Left ventricle myocardium inferior (tissue), 1 donor: Measurements from ENCODE around the gene RABL2B. TPM values are rescaled to one million over a fixed set of nuclear protein-coding genes. Genes with fewer than 3 reads are reported as not detected.
A peak's percentile ranks its signal among the peaks of the same experiment; 100 is the strongest.
"Not testable (repeated sequence)": the region's sequence is repeated elsewhere in the genome, so short reads cannot be mapped to it uniquely, and the experiment has no call there.

Experiments
- DNase-seq: peaks from one replicate; pipeline ENCODE4 v3.0.0-alpha.2; 2020
- H3K27ac ChIP-seq: fragments of 200-600 bp; replicated peaks from 2 replicates; pipeline ENCODE4 v1.8.0; 2021
- H3K27me3 ChIP-seq: fragments of 200-600 bp; 2 replicates; pipeline ENCODE4 v1.8.0; 2021; ENCODE audit warnings: low read depth
- H3K36me3 ChIP-seq: fragments of 200-600 bp; 2 replicates; pipeline ENCODE4 v1.8.0; 2021
- H3K4me1 ChIP-seq: fragments of 200-600 bp; 2 replicates; pipeline ENCODE4 v1.8.0; 2021
- H3K4me3 ChIP-seq: fragments of 200-600 bp; 2 replicates; pipeline ENCODE4 v1.8.0; 2021; ENCODE audit warnings: mild to moderate bottlenecking, moderate library complexity
- H3K9me3 ChIP-seq: fragments of 200-600 bp; replicated peaks from 2 replicates; pipeline ENCODE4 v1.8.0; 2021
- intact Hi-C: fragments of 100-400 bp; cut with micrococcal nuclease; formaldehyde crosslinking; loops from one replicate; pipeline ENCODE4 v1.11.0; 2022
- long read RNA-seq: library from polyadenylated mRNA; unstranded; transcript quantifications from one replicate; pipeline ENCODE4 v2.0.0, GENCODE V29; 2021
- total RNA-seq: library from RNA; stranded (reverse); fragmentation: NEBNext Ultra II Directional; extraction: Animal tissue kit (Norgen Biotek cat#: 25700); gene quantifications from one replicate; pipeline ENCODE4 v1.2.1, GENCODE V29; 2021
- TF ChIP-seq, protein P1 (sequence below): fragments of 200-600 bp; IDR thresholded peaks from 2 replicates; pipeline ENCODE4 v1.8.0; 2021; ENCODE audit warnings: antibody characterized with exemption, mild to moderate bottlenecking, borderline replicate concordance
- donor health status: DM: no; HTN: yes; CAD: no; lungs with severe emphysema.

Gene RABL2B
- total RNA-seq: 8.7 TPM
- long read RNA-seq, partial matches to known transcripts: 1 of 8 reads
- long read RNA-seq, other reads (novel, unspliced or antisense): 4 of 8 reads

DNA sequence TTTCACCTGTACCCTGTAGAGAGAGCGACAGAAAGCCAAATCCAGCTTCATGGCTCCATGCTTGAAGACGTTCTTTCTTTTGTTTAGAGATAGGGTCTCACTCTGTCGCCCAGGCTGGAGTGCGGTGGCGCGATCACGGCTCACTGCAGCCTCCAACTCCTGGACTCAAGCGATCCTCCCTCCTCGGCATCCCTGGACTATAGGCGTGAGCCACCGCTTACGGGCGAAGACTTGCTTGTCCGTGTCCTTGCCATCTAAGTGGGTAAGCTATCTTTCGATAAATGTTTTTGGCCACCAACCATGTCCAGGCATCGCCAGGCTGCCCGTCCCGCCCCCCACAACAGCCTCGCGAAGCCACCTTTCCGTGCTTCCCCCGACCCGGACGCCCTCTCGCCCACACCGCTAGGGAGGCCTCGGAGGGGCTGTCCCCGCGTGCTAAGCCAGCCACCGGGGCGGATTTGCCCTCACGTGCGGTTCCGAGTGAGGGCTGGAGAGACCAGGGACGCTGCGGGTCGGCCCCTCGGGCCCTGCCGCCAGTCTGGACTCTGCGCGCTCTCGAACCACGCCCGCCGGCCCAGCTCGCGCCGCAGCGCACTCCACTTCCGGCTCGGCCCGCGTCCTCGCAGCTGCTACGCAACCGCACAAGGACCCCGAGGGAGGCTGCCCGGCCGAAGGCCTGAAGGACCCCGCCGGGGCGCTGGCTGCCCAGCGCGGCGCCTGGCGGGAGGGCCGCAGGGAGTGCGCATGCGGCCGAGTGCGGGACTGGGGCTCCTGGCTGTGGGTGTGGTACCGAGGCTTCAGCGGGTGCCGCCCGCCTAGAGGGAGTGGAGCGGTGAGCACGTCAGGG lies at the start of gene RABL2B:
TSS of gene RABL2B (minus strand) at position 604 of the 847 bp plus-strand sequence. CDS start 1,342 bp downstream, outside the sequence.
- H3K4me3 ChIP-seq: peak within 1 kb of the TSS; percentile 70
- H3K27me3 ChIP-seq, H3K36me3 ChIP-seq, intact Hi-C loops, H3K4me1 ChIP-seq, H3K9me3 ChIP-seq: not testable (repeated sequence)
- H3K27ac ChIP-seq: peak within 1 kb of the TSS; percentile 46
- DNase-seq: peak; percentile 91

DNA sequence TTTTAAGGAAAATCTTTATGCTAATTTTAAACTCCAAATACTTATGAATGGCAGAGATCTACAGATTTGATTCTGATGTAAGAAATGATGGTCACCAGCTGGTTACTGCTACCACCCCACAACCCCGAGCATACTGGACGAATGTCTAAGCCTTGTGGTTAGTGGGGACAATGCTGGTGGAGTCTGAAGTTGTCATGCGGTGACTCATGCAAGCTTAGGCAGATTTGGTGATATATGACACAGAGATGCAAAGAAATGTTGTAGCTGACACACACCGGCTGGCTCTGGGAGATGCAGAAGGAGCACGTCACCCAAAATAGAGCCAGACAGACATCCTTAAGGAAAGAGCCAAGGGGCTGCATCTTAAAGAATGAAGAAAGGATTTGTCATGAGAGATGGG lies 3.5 kb upstream of the RABL2B start:
- H3K27ac ChIP-seq, H3K4me1 ChIP-seq, H3K9me3 ChIP-seq, H3K27me3 ChIP-seq, intact Hi-C loops, H3K36me3 ChIP-seq, H3K4me3 ChIP-seq, DNase-seq: not testable (repeated sequence)

DNA sequence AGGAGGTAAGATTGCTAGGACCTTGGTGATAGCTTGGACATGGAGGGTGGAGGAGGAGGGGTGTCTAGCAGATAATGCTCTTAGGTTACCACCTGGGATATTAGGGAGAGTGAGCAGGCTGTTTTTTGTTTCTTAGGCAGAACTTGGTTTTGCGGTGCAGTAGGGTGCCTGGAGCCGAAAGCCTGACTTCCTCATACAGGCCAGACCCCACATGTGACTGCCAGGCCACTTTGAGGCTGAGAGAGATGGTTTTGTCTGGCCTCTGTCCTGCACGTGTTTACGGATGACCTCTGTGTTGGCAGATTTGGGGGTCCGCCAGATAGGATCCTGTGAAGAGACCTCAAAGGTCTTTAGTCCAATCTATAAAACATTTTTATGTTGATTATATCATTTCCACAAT lies 1.9 kb upstream of the RABL2B start:
- intact Hi-C loops, H3K27me3 ChIP-seq, H3K4me1 ChIP-seq, H3K4me3 ChIP-seq, H3K9me3 ChIP-seq, DNase-seq, H3K36me3 ChIP-seq, H3K27ac ChIP-seq: not testable (repeated sequence)

DNA sequence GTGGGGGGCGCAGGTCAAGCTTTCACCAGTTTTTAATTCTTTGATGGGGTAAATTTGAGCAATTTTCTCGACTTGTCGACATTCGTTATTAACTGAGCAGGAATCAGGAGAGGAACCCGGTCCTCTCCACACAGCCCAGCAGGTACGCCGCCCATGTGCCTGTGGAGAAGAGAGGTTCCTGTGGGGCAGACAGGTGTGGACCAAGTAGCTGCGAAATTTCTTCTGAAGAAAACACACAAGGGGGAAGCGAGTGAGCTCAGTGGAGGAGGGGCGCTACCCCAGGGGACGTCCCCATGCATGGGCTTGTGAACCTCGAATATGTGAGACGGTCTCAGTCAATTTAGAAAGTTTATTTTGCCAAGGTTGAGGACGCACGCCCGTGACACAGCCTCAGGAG lies 442 bp upstream of the RABL2B start:
- H3K27me3 ChIP-seq, H3K4me1 ChIP-seq, intact Hi-C loops, H3K36me3 ChIP-seq, H3K9me3 ChIP-seq, DNase-seq: not testable (repeated sequence)
- Histone ChIP-seq H3K4me3 (peak overlapping the region; percentile 70), H3K27ac (peak overlapping the region; percentile 46)

DNA sequence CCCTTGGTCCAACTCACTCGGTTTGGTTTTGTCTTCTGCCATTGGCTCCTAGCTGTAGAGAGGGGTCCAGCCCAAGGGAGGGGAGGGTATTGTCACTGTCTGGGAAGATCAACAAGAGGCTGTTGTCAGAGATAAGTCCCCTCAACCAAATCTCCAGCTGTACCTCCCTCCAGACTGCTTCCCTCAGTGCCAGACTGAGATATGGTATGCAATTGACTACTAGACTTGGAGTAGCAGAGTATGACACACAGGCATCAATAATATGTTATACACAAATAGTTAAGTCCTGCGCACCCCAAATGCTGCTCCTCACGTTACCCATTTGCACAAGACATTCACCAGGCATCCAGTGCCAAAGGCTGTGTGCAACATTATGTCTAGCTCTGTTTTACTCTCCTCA lies 1.2 kb downstream of the RABL2B start:
- H3K27ac ChIP-seq, intact Hi-C loops, H3K36me3 ChIP-seq, H3K27me3 ChIP-seq, DNase-seq, H3K9me3 ChIP-seq, H3K4me1 ChIP-seq, H3K4me3 ChIP-seq: not testable (repeated sequence)

DNA sequence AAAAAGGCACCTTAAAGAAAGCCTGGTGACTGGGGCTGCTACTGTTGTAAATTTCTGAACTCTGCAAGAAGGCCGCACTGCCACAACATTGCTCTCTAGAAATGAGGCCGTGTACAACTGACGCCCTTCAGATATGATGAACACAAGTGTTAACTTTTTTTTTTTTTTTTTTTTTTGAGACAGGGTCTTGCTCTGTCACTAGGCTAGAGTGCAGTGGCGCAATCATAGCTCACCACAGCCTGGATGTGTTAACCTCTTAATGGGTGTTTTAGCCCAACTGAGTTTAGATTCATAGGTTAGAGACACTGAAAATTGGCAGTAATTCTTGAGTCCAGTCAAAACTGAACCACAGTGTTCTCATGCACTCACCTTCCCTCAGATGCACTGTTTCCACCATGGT lies 3.2 kb downstream of the RABL2B start:
- H3K9me3 ChIP-seq, intact Hi-C loops, H3K4me1 ChIP-seq, H3K27ac ChIP-seq, DNase-seq, H3K4me3 ChIP-seq, H3K36me3 ChIP-seq, H3K27me3 ChIP-seq: not testable (repeated sequence)

DNA sequence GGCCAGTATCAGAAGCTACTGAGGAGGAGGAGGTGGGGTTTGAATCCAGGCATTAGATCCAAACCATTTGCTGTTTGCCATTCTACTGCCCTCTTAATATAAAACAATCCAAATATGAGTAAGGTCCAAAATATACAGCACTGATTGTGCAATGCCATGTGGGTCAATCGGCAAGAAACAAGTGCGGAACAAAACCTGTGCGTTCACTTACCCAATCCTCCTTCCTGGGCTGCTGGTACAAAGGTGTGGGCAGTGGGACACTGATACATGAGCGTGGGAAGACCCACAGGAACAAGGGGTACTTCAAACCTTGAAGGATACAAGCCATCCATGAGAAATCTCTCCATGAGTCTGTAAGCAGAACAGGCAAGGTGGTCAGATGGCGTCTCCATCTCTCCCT lies 5.8 kb downstream of the RABL2B start:
- intact Hi-C loops, H3K27me3 ChIP-seq, H3K4me1 ChIP-seq, H3K9me3 ChIP-seq, DNase-seq, H3K36me3 ChIP-seq, H3K4me3 ChIP-seq, H3K27ac ChIP-seq: not testable (repeated sequence)

DNA sequence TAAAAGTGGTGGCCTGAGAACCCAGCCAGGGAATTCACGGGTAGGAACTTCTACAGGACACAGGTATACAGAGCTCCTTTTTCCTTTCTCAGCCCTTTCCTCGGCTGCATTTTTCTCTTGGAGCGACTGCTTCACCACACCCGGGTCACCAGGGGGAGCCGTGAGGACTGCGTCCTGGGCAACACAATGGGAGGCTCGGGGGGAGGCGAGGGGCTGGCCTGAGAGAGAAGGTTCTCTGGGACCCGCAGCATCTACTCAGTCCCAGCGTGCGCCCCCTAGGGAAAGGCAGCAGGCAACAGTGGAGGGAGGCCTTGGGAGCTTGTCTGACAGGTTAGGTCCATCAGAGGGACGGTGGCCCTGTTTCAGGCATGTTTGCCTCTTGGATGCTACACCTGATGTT lies 8.3 kb downstream of the RABL2B start:
- TF ChIP-seq, protein P1, sequence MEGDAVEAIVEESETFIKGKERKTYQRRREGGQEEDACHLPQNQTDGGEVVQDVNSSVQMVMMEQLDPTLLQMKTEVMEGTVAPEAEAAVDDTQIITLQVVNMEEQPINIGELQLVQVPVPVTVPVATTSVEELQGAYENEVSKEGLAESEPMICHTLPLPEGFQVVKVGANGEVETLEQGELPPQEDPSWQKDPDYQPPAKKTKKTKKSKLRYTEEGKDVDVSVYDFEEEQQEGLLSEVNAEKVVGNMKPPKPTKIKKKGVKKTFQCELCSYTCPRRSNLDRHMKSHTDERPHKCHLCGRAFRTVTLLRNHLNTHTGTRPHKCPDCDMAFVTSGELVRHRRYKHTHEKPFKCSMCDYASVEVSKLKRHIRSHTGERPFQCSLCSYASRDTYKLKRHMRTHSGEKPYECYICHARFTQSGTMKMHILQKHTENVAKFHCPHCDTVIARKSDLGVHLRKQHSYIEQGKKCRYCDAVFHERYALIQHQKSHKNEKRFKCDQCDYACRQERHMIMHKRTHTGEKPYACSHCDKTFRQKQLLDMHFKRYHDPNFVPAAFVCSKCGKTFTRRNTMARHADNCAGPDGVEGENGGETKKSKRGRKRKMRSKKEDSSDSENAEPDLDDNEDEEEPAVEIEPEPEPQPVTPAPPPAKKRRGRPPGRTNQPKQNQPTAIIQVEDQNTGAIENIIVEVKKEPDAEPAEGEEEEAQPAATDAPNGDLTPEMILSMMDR: peak; percentile 50
- intact Hi-C loops, H3K9me3 ChIP-seq, DNase-seq, H3K27me3 ChIP-seq, H3K27ac ChIP-seq, H3K36me3 ChIP-seq, H3K4me3 ChIP-seq, H3K4me1 ChIP-seq: not testable (repeated sequence)

DNA sequence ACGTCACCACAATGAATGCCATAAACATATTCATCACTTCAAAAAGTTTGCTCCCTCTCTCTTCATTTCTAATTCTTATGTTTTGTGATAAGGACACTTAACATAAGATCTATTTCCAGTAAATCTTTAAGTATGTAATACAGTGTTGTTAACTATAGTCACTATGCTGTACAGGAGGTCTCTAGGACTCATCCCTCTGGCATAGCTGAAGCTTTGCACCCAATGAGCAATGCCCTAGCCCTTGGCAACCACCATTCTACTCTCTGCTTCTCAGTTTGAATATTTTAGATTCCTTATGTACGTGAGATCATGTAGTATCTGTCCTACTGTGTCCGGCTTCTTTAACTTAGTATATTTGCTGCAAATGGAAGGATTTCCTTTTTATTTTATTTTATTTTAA lies 19.1 kb downstream of the RABL2B start:
- H3K27me3 ChIP-seq, intact Hi-C loops, H3K36me3 ChIP-seq, H3K4me3 ChIP-seq, H3K9me3 ChIP-seq, H3K4me1 ChIP-seq, DNase-seq, H3K27ac ChIP-seq: not testable (repeated sequence)

DNA sequence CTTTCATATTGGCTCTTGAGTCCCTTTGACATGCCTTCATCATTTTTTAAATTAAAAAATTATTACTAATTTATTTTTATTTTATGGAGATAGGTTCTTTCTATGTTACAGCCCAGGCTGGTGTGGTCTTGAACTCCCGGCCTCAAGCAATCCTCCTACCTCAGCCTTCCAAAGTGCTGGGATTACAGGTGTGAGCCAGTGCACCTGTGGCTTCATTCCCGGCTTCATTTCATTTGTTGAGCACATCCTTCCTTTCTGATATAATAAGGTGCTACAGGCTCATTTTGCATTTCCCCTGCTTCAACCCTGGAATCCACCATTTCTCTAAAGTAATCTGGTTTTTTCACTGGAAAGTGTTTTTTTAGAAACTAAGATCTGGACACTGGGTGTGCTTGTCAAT lies 21.6 kb downstream of the RABL2B start:
- intact Hi-C loops: not testable (repeated sequence)

DNA sequence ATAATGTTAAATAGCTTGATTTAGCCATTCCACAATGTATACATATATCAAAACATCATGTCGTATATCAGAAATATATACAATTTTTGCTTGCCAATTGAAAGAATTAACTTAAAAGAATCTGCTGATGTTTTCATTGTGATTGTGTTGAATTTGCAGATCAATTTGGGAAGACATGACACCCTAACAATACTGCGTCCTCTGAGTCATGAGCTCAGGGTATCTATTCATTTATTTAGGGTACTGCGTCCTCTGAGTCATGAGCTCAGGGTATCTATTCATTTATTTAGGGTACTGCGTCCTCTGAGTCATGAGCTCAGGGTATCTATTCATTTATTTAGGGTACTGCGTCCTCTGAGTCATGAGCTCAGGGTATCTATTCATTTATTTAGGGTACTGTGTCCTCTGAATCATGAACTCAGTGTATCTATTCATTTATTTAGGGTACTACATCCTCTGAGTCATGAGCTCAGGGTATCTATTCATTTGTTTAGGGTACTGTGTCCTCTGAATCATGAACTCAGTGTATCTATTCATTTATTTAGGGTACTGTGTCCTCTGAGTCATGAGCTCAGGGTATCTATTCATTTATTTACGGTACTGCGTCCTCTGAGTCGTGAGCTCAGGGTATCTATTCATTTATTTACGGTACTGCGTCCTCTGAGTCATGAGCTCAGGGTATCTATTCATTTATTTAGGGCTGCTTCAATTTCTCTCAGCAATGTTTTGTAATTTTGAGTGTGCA lies 23.7 kb downstream of the RABL2B start:
- peaks cover 13% of the 10 kb centered on the region for H3K4me1 ChIP-seq
- H3K36me3 ChIP-seq, DNase-seq, H3K4me3 ChIP-seq, H3K9me3 ChIP-seq, H3K27ac ChIP-seq, H3K27me3 ChIP-seq, intact Hi-C loops: not testable (repeated sequence)

More for the DNA sequence above, 21.6 kb downstream of the RABL2B start:
- not testable (repeated sequence) for H3K4me3 ChIP-seq, H3K9me3 ChIP-seq, H3K27me3 ChIP-seq, H3K27ac ChIP-seq, DNase-seq, H3K36me3 ChIP-seq
- H3K4me1 ChIP-seq: peaks cover 12% of the 10 kb centered on the region
